IMR-90 (cell line): ENCODE data around the gene PAK1IP1. TPM values are rescaled to one million over a fixed set of nuclear protein-coding genes. Genes with fewer than 3 reads are reported as not detected.
A peak's percentile ranks its signal among the peaks of the same experiment; 100 is the strongest.
"Not testable (repeated sequence)": the region's sequence is repeated elsewhere in the genome, so short reads cannot be mapped to it uniquely, and the experiment has no call there.

Experiments
- ATAC-seq: fragments of 200-7000 bp; cut with Tn5 transposase; 2 replicates; pipeline ENCODE4 v1.9.1; 2020; ENCODE audit warnings: low read depth, mild to moderate bottlenecking, moderate library complexity
- BruUV-seq: library from RNA; stranded (reverse); fragments of 400-500 nt; replicated peaks from 2 replicates; lab custom pipeline; 2021; lab: Mats Ljungman, UMichigan
- CTCF ChIA-PET: fragments of 300-600 bp; formaldehyde crosslinking; extraction: SDS; loops from one replicate; lab custom pipeline; 2021; ENCODE audit warnings: antibody characterized with exemption; lab: Yijun Ruan, JAX
- POLR2A ChIA-PET: fragments of 300-600 bp; sonication (Branson Sonifier 250); formaldehyde crosslinking; loops from one replicate; lab custom pipeline; 2022; ENCODE audit warnings: antibody characterized with exemption; ENCODE audit not compliant: unreplicated experiment; lab: Charles Lee
- DNase-seq: peaks from one replicate; pipeline ENCODE4 v3.0.0; 2013
- H2AFZ ChIP-seq: replicated peaks from 2 replicates; pipeline ENCODE3; 2013; ENCODE audit warnings: low read length, mild to moderate bottlenecking; ENCODE audit not compliant: poor library complexity
- H2AK5ac ChIP-seq: 2 replicates; pipeline ENCODE4 v1.6.1; 2013; ENCODE audit warnings: low read depth, low read length, inconsistent platforms
- H2AK9ac ChIP-seq: replicated peaks from 2 replicates; pipeline ENCODE3; 2013; ENCODE audit warnings: mild to moderate bottlenecking, low read depth, low read length, moderate library complexity; ENCODE audit not compliant: poor library complexity
- H2BK120ac ChIP-seq: 2 replicates; pipeline ENCODE4 v1.6.1; 2013; ENCODE audit warnings: low read depth, low read length, inconsistent platforms
- H2BK15ac ChIP-seq: 3 replicates; pipeline ENCODE4 v1.6.1; 2013; ENCODE audit warnings: low read depth, low read length, inconsistent platforms
- H2BK20ac ChIP-seq: 2 replicates; pipeline ENCODE4 v1.6.1; 2013; ENCODE audit warnings: low read depth, mild to moderate bottlenecking, inconsistent platforms, low read length, moderate library complexity
- H2BK5ac ChIP-seq: 2 replicates; pipeline ENCODE4 v1.6.1; 2013; ENCODE audit warnings: mild to moderate bottlenecking, low read depth, low read length, inconsistent platforms; ENCODE audit not compliant: poor library complexity, severe bottlenecking
- H3K14ac ChIP-seq: replicated peaks from 2 replicates; pipeline ENCODE4 v1.6.1; 2013; ENCODE audit warnings: low read depth, low read length, inconsistent platforms
- H3K18ac ChIP-seq: 2 replicates; pipeline ENCODE4 v1.6.1; 2013; ENCODE audit warnings: low read depth, low read length, control low read depth
- H3K23ac ChIP-seq: 2 replicates; pipeline ENCODE4 v1.6.1; 2013; ENCODE audit warnings: low read depth, low read length, inconsistent platforms
- H3K27ac ChIP-seq: 2 replicates; pipeline ENCODE4 v1.5.1; 2013; ENCODE audit warnings: mild to moderate bottlenecking, control low read depth, low read length; ENCODE audit not compliant: insufficient read depth
- H3K27me3 ChIP-seq: 2 replicates; pipeline ENCODE4 v1.6.1; 2013; ENCODE audit warnings: low read length; ENCODE audit not compliant: control insufficient read depth, insufficient read depth
- H3K36me3 ChIP-seq: 2 replicates; pipeline ENCODE4 v1.6.1; 2013; ENCODE audit warnings: low read length, mixed read lengths; ENCODE audit not compliant: control insufficient read depth, insufficient read depth
- H3K4ac ChIP-seq: 2 replicates; pipeline ENCODE4 v1.6.1; 2013; ENCODE audit warnings: low read depth, low read length, inconsistent platforms
- H3K4me1 ChIP-seq: 2 replicates; pipeline ENCODE4 v1.6.1; 2013; ENCODE audit warnings: low read length, mixed read lengths; ENCODE audit not compliant: control insufficient read depth, insufficient read depth
- H3K4me2 ChIP-seq: 2 replicates; pipeline ENCODE4 v1.6.1; 2013; ENCODE audit warnings: low read depth, mild to moderate bottlenecking, control low read depth, low read length, moderate library complexity
- H3K4me3 ChIP-seq: 2 replicates; pipeline ENCODE4 v1.5.1; 2013; ENCODE audit warnings: low read depth, mild to moderate bottlenecking, control low read depth, low read length, moderate library complexity; ENCODE audit not compliant: insufficient read depth
- H3K56ac ChIP-seq: 2 replicates; pipeline ENCODE4 v1.6.1; 2013; ENCODE audit warnings: low read length, inconsistent platforms; ENCODE audit not compliant: insufficient read depth; ENCODE audit errors: extremely low read depth
- H3K79me1 ChIP-seq, 2 experiments: 2 replicates each; pipeline ENCODE4 v1.6.1; 2013; ENCODE audit warnings: low read length in 2 of 2, inconsistent platforms in 1 of 2, low read depth in 1 of 2
- H3K9ac ChIP-seq: 2 replicates; pipeline ENCODE4 v1.6.1; 2013; ENCODE audit warnings: low read depth, low read length, control low read depth
- H3K9me1 ChIP-seq: 2 replicates; pipeline ENCODE4 v1.6.1; 2013; ENCODE audit warnings: low read length, inconsistent platforms; ENCODE audit not compliant: insufficient read depth
- H3K9me3 ChIP-seq: 2 replicates; pipeline ENCODE4 v1.6.1; 2013; ENCODE audit warnings: low read length; ENCODE audit not compliant: control insufficient read depth, insufficient read depth
- H4K20me1 ChIP-seq: 2 replicates; pipeline ENCODE4 v1.6.1; 2013; ENCODE audit warnings: low read length, inconsistent platforms; ENCODE audit not compliant: insufficient read depth
- H4K5ac ChIP-seq: 2 replicates; pipeline ENCODE4 v1.6.1; 2013; ENCODE audit warnings: mild to moderate bottlenecking, low read depth, low read length, control low read depth
- H4K8ac ChIP-seq, 2 experiments: 2 replicates each; pipeline ENCODE4 v1.6.1; 2013; ENCODE audit warnings: low read depth in 2 of 2, low read length in 2 of 2, control low read depth in 1 of 2, inconsistent platforms in 1 of 2
- H4K91ac ChIP-seq: 2 replicates; pipeline ENCODE4 v1.6.1; 2013; ENCODE audit warnings: low read depth, low read length, inconsistent platforms; ENCODE audit not compliant: insufficient read depth
- MAFK ChIP-seq: IDR thresholded peaks from 2 replicates; pipeline ENCODE4 v1.6.1; 2012; ENCODE audit warnings: low read depth, low read length, improper control_type of control experiment
- WGBS, 2 experiments: methylation state at CpG; one replicate each; pipeline versions ENCODE4 v1.1.5 to v1.1.7; 2013; ENCODE audit warnings: missing lambda C conversion rate in 2 of 2; ENCODE audit not compliant: insufficient read length in 1 of 2; ENCODE audit errors: extremely low coverage in 2 of 2; 5-methylcytosine and 5-hydroxymethylcytosine counted together
- dilution Hi-C: fragments of 300-500 bp; cut with HindIII; formaldehyde crosslinking; loops from one replicate; pipeline ENCODE4 v1.14.3; 2018; ENCODE audit warnings: low sequenced_read_pairs; ENCODE audit not compliant: unreplicated experiment
- in situ Hi-C: fragments of 300-500 bp; cut with MboI; formaldehyde crosslinking; loops from 3 replicates; pipeline ENCODE4 v1.14.3; 2019; ENCODE audit warnings: low sequenced_read_pairs, inconsistent platforms, mixed read lengths
- intact Hi-C: fragments of 100-400 bp; cut with micrococcal nuclease; formaldehyde crosslinking; loops from 2 replicates; pipeline ENCODE4 v1.10.0; 2022
- polyA plus RNA-seq, 3 experiments: library from polyadenylated mRNA; depleted of rRNA; stranded (reverse); fragments of >200 nt; gene quantifications; 2 replicates each; pipeline ENCODE4 v1.2.3, GENCODE V29; 2012; ENCODE audit warnings: low replicate concordance in 1 of 3
- total RNA-seq: library from RNA; depleted of rRNA; stranded (reverse); fragments of >200 nt; gene quantifications from 2 replicates; pipeline ENCODE4 v1.2.3, GENCODE V29; 2012

The PAK1IP1 gene
- total and polyA plus RNA-seq, 2 of the 4 experiments (the other 2 are of a cell fraction), result 16.9 to 22.9 TPM

DNA sequence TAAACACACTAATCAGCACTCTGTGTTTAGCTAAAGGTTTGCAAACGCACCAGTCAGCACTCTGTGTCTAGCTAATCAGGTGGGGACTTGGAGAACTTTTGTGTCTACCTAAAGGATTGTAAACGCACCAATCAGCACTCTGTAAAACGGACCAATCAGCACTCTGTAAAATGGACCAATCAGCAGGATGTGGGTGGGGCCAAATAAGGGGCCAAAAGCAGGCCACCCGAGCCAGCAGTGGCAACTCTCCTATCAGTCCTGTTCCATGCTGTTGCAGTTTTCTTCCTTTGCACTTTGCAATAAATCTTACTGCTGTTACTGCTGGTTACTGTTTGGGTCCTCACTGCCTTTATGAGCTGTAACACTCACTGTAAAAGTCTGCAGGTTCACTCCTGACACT lies 46.9 kb downstream of the PAK1IP1 start:
- CTCF ChIA-PET, H4K8ac ChIP-seq, H3K36me3 ChIP-seq, H3K27ac ChIP-seq, H3K9me1 ChIP-seq, H3K79me1 ChIP-seq, H2AFZ ChIP-seq, H3K23ac ChIP-seq, H2AK9ac ChIP-seq, H3K9ac ChIP-seq, H3K4me2 ChIP-seq, H3K56ac ChIP-seq, H3K4ac ChIP-seq, H4K5ac ChIP-seq, H3K4me3 ChIP-seq, dilution Hi-C loops, POLR2A ChIA-PET, H2BK20ac ChIP-seq, H2AK5ac ChIP-seq, H3K4me1 ChIP-seq, H2BK15ac ChIP-seq, H2BK5ac ChIP-seq, H3K9me3 ChIP-seq, H4K20me1 ChIP-seq, ATAC-seq, H3K14ac ChIP-seq, DNase-seq, H3K27me3 ChIP-seq, intact Hi-C loops, BruUV-seq, H2BK120ac ChIP-seq, H3K18ac ChIP-seq, H4K91ac ChIP-seq: not testable (repeated sequence)
- WGBS, 2 experiments, result 80% methylated on average over 3 of the region's 4 CpGs; no CpG with 5 or more reads in 1 of the 2 experiments
- in situ Hi-C loops, result loop anchor here (25.0 kb wide), 1 partner anchor 1254 kb away; no protein-coding TSS in a partner anchor
- peak; percentile 5; the same call in 1 of the 2 replicates for TF ChIP-seq MAFK
